T-helper 1 cell treated with Interleukin-12 subunit alpha and Interleukin-12 subunit beta and Interleukin-4 antibody, amounts not matched to agents 30 ng/mL and 1 ng/mL, for 36 hours (primary cell): ENCODE results near the gene TERT. TPM values are rescaled to one million over a fixed set of nuclear protein-coding genes. Genes with fewer than 3 reads are reported as not detected.
"Not testable (repeated sequence)": the region's sequence is repeated elsewhere in the genome, so short reads cannot be mapped to it uniquely, and the experiment has no call there.

Experiments
- intact Hi-C: fragments of 100-400 bp; cut with micrococcal nuclease; formaldehyde crosslinking; loops from one replicate; pipeline ENCODE4 v1.15.1; 2024
- total RNA-seq: library from RNA; stranded (reverse); gene quantifications from 2 replicates; pipeline ENCODE4 v1.2.3, GENCODE V29; 2022

The TERT gene
- total RNA-seq, 1 donor from 2014 or later = 3.3 TPM

DNA sequence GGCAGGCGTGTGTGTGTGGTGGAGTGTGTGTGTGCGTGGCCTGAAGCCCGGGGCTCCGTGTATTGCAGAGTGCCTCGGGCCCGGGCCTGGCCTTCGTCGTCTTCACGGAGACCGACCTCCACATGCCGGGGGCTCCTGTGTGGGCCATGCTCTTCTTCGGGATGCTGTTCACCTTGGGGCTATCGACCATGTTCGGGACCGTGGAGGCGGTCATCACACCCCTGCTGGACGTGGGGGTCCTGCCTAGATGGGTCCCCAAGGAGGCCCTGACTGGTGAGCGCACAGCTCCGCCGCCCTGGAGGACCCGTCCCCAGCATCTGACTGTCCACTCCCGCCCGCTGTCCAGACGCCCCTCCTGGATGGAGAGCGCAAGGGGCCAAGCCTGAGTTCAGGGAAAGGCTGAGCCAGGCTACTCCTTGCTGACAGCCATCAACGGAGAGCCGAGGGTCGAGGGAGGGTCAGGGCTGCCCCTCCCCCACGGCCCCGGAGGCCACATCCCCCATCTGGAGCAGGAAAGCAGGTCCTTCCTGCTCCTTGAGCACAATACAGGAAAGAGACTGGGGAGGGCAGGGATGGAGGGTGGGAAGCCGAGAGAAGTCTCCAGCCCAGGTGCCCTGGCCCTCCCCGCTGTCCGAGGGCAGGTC is 51.3 kb downstream of the TERT start:
- intact Hi-C loops = no loop called here

DNA sequence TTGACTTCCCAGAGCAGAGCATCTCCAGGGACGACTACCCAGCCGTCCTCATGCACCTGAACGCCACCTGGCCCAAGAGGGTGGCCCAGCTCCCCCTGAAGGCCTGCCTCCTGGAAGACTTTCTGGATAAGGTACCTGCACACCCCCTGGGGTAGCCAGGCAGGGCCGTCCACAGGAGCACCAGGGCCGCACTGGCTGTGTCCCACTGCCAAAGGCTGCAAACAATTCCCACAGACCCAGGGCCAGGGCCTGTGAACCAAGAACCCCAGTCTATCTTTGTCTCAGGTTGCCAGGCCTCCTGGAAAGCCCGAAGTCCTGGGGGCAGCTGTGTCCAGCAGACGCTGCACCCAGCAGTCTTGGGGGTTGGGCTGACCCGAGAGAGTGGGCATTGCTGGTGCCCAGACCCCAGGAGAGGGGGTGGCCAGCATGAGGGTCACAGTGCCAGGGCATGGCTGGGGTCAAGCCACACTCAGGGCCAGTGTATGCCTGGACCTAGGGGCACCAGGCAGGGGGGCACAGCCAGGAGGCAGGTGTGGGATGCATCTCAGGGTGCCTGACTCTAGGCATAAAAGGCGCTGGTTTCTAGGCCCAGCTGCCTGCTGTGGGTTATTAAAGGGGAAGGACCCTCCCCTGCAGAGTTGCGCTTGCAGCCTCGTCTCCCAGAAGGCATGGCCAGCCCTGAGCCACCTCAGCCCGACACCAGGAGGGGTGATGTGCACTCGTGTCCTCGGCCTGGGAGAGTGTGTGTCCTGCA is 52.0 kb downstream of the TERT start:
- intact Hi-C loops = no loop called here

DNA sequence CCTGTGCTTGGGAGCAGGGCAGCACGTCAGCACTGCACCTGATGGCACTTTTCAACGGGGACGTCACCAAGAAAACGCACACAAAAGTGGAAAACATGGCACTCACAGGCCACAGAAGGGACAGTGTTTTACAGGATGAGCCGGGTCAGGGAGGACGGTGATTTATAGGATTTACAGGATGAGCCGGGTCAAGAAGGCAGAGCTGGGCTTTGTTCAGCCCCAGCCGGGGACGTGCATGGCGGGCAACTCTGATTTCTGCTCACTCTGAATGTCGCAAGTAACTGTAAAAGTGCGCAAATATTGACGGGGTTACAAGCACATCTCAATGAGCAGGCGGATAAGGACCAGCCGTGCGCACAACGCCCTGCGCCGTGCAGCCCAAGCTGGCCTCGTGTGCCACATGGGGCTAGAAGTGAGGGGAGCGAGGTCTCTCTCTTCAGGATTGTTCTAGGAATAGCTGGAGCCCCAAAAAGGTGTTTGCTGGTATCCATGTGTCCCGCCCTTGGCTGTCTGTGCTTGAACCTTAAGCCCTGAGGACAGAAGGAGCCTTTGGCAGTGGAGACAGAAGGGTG is 53.3 kb downstream of the TERT start:
- intact Hi-C loops = no loop called here

DNA sequence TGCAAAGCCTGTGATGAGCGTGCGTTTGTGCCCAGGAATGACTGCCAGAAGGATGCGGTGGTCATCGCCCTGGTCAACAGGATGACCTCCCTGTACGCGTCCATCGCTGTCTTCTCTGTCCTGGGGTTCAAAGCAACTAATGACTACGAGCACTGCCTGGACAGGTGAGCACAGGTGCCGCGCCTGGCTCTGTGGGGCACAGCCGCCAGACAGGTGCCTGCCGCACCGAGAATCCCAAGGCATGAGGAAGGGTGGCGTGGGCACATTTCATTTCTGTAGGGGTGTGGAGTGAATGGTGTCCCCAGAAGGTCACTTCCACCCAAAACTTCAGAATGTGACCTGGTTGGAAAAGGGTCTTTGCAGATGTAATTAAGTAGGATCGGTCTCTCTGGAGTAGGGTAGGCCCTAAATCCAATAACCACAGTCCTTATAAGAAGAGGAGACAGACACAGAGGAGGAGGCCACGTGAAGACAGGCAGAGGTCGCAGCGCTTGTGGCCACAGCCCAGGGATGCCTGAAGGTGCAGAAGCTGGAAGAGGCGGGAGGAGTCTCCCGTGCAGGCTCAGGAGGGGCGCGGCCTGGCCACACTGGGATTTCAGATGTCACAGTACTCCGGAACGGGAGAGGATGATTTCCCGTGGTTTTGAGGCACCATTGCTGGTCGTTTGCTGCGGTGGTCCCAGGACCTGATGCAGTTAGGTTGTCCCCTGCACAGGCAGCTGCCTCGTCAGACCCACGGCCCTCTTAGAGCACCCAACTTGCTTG is 54.2 kb downstream of the TERT start:
- intact Hi-C loops = no loop called here

DNA sequence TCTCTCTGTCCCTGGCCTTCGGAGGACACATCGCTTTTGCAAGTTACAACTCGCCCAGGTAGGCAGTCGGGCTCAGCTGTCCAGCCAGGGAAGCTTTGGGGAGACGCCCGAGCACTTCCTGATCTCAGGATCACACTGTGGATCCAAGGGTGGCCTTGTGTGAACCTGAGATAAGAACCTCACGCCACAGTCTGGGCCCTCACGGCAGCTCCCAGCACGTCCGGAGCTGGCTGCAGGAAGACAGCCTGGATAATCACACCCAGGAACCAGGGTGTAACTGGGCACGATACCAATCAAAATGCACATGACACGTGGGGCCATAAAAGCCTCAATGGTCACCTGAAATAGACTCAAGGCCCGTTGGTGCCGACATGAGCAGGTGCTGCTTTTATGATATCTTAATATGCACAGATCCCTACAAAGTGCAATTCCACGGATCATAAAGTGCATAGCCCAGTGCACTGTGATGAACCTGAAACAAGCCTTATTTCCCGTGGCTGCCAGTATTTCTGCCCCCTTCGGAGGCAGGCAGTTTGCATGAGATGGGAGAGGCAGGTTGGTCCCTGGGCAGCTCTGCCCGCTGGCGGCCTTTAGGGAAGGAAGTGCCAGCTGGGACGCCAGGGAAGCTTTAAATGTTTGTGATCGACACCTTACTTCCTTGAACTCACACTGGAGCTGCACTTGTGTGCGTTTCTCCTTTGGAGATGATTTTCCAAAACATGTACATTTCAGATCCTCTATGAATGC is 55.2 kb downstream of the TERT start:
- intact Hi-C loops = no loop called here

DNA sequence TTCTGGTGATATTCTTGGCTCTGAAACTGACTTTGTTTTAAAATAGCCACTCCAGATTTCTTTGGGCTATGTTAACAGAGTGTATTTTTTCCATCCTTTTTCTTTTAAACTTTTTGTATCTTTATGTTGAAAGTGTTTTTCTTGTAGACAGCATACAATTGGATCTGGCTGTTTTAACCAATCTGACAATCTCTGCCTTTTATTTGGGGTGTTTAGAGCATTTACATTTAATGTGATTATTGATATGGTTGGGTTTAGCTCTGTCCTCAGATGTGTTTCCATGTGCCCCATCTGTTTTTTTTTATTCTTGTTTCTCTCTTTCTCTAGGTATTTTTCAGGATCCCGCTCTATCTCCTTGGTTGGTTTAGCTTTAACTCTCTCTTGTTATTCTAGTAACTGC is 59.0 kb downstream of the TERT start:
- intact Hi-C loops = no loop called here

GRCh38 chr5:1235379-1235778 is 59.5 kb downstream of the TERT start:
- intact Hi-C loops = no loop called here

GRCh38 chr5:1232780-1233179 is 62.1 kb downstream of the TERT start:
- intact Hi-C loops = no loop called here

- intact Hi-C loops = no loop called here
Observed at GRCh38 chr5:1231354-1231905, 63.4 kb downstream of the TERT start.

DNA sequence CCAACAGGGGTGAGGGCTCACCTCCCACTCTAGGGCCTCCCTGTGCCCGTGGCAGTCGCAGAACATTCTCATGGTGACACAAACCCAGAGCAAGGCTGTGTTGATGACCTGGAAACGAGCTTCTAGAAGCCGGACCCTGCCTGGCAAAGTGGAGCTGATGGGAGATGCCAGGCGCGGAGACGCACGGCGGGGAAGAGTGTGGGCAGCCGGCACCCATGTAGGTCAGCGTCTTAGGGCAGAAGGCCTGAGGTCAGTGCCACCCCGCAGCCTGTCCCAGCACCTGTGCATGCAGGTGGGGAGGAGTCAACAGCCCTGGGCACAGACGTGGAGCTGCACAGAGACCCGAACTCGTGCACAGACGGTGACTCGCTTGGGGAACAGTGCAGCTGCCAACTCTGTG is 64.3 kb downstream of the TERT start:
- intact Hi-C loops = no loop called here

- intact Hi-C loops = no loop called here
Observed at GRCh38 chr5:1229822-1230221, 65.0 kb downstream of the TERT start.

GRCh38 chr5:1229023-1229422 is 65.8 kb downstream of the TERT start:
- intact Hi-C loops = not testable (repeated sequence)

DNA sequence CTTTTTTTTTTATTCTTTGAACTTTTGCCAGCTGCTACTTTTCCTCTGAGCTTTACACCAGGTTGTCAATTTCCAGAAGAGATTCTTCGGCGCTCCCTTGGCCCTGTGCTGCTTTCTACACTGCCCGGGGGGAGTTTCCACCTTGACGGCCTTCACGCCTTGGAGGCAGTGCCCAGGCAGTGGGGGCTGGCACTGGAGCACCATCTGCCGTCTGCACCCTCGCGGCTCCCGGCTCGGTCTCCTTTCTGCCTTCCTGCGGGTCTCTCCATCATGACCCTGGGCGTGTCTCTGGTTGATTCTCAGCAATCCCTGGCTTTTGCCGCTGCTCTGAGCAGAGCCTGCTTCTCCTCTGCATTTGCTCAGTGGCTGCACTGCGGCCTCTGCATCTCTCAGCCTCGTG is 66.7 kb downstream of the TERT start:
- intact Hi-C loops = no loop called here

GRCh38 chr5:1227667-1228066 is 67.2 kb downstream of the TERT start:
- intact Hi-C loops = no loop called here

DNA sequence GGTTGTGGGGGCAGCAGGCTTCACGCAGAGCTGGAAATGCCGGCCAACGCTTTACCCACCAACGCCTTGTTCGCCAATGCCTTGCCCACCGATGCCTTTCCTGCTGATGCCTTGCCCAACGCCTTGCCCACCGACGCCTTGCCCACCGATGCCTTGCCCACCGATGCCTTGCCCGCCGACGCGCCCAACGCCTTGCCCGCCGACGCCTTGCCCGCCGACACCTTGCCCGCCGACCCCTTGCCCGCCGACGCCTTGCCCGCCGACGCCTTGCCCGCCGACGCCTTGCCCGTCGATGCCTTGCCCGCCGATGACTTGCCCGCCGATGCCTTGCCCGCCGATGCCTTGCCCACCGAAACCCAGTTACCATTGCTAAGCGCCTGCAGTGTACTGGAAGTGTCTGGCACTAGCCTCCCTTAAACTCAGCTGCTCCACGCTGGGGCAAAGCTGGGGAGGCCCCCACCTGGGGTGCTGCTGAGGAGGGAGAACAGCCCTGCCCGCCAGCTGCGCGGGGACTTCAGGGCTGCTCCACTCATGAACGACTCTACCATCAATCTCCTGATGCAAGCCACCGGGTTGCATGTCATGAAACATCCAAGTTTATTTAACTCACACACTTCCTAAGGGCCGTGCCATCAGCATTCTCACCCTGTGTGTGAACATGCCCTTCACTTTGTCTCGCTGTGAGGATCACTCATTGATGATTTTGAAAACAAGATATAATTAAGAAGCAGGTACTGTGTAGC is 67.9 kb downstream of the TERT start:
- intact Hi-C loops = no loop called here

DNA sequence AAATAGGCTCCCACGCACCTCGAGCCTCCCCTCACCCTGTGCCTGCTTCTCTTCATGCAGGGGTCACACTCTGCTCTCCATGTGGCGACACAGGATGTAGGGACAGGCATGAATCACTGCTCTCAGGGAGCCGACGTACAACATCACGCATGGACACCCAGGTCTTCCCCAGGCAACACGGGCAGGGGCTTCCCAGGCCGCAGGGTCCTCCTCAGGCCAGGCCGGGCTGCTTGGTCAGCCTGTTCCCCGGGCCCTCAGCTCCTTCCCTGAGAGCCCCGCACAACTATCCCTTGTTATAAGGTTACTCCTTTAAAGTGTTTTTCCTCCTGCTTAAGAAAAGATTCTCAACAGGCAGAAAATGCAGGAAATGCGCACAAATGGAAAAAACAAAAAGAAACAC is 68.6 kb downstream of the TERT start:
- intact Hi-C loops = no loop called here

GRCh38 chr5:1225081-1225480 is 69.8 kb downstream of the TERT start, which contains the start of gene SLC6A18:
SLC6A18 (plus strand) TSS chr5:1225381; CDS start chr5:1225478, 97 bp downstream.
- intact Hi-C loops = no loop called here

- intact Hi-C loops = no loop called here
Observed at GRCh38 chr5:1224631-1225030, 70.2 kb downstream of the TERT start.

DNA sequence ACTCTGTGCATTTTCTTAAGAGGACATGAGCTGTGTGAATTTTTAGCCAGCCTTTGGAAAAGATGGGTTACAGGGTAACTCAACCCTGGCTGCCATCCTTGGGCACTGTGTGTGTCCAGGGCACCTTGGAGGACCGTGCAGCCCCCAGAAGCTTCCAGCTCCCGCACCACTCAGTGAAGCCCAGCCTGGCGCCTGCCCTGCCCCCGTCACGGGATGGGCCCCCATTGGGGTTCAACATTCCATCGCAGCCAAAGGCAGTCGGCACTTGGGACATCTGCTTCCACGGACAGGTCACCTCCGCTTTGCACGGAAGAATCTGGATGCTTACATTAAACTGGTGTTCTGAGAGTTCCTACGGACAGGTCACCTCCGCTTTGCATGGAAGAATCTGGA is 71.6 kb downstream of the TERT start:
- intact Hi-C loops = no loop called here

DNA sequence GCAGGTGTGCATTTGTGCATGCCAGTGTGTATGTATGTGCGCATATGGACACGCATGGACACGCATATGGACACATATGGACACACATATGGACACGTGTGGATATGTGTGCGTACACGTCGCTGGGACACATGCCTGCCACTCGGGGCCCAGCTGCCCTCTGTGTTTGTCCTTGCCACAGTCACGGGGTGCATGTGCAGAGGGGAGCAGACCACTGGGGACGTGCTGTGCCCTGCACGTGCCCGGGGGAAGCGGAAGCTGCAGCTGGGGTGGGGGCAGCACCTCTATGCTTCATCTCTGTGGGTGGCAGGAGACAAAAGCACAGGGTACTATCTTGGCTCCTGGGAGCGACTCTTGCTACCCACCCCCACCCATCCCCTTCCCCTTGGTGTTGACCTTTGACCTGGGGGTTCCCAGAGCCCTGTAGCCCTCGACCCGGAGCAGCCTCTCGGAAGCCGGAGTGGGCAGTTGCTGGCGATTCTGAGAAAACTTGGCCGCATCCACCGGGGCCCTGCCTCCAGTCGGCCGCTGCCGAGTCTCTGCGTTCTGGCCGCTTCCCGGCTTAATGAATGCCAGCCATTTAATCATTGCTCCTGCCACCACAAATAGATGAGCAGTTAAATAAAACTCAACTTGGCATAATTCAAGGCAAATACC is 72.1 kb downstream of the TERT start:
- intact Hi-C loops = no loop called here
